HepG2 (cell line): ENCODE results near the gene GMEB2. TPM values are rescaled to one million over a fixed set of nuclear protein-coding genes. Genes with fewer than 3 reads are reported as not detected.
A peak's percentile ranks its signal among the peaks of the same experiment; 100 is the strongest.

ENCODE experiments used
- ATRX ChIP-seq: sonication (generic); formaldehyde crosslinking; IDR thresholded peaks from 2 replicates; pipeline ENCODE4 v1.4.0; 2020; ENCODE audit warnings: missing genetic modification reagents, borderline replicate concordance
- EED ChIP-seq: sonication (generic); formaldehyde crosslinking; IDR thresholded peaks from 2 replicates; pipeline ENCODE4 v1.5.0; 2020; ENCODE audit warnings: mild to moderate bottlenecking, missing genetic modification reagents
- EHMT2 ChIP-seq: fragments of 200-600 bp; sonication (generic); IDR thresholded peaks from 2 replicates; pipeline ENCODE4 v1.7.0; 2017; ENCODE audit warnings: antibody characterized with exemption, low read depth, low read length, borderline replicate concordance
- ELF1 ChIP-seq: sonication (generic); formaldehyde crosslinking; IDR thresholded peaks from 2 replicates; pipeline ENCODE4 v1.4.0; 2020; ENCODE audit warnings: missing genetic modification reagents
- EP300 ChIP-seq, 3 experiments: sonication (generic) in 1 of 3; formaldehyde crosslinking in 1 of 3; IDR thresholded peaks; 2 replicates each; pipeline versions ENCODE4 v1.5.1 to v1.6.1; 2011 to 2020; ENCODE audit warnings: low read depth in 2 of 3, low read length in 2 of 3, borderline replicate concordance in 1 of 3, improper control_type of control experiment in 1 of 3, mild to moderate bottlenecking in 1 of 3, missing genetic modification reagents in 1 of 3, moderate library complexity in 1 of 3
- IKZF1 ChIP-seq: fragments of 450-650 bp; IDR thresholded peaks from 2 replicates; pipeline ENCODE4 v1.7.1; 2016
- MBD4 ChIP-seq: IDR thresholded peaks from 2 replicates; pipeline ENCODE4 v1.6.1; 2012; ENCODE audit warnings: low read length, inconsistent platforms, borderline replicate concordance
- MIER3 ChIP-seq: IDR thresholded peaks from 2 replicates; pipeline ENCODE4 v1.6.1; 2016; ENCODE audit warnings: missing compliant biosample characterization, borderline replicate concordance
- NFIB ChIP-seq: sonication (generic); formaldehyde crosslinking; IDR thresholded peaks from 2 replicates; pipeline ENCODE4 v1.9.0; 2021; ENCODE audit warnings: missing genetic modification reagents, mild to moderate bottlenecking, borderline replicate concordance
- NRL ChIP-seq: sonication (generic); formaldehyde crosslinking; IDR thresholded peaks from 2 replicates; pipeline ENCODE4 v1.5.0; 2020; ENCODE audit warnings: missing genetic modification reagents, mild to moderate bottlenecking, moderate library complexity, borderline replicate concordance
- PCBP2 ChIP-seq: fragments of 200-400 bp; formaldehyde crosslinking; optimal IDR thresholded peaks from 2 replicates; pipeline ENCODE3; 2018; ENCODE audit warnings: low read length, low read depth; ENCODE audit not compliant: poor library complexity, severe bottlenecking
- PTBP1 ChIP-seq: fragments of 200-400 bp; formaldehyde crosslinking; IDR thresholded peaks from 2 replicates; pipeline ENCODE4 v1.6.1; 2018; ENCODE audit warnings: low read length, low read depth; ENCODE audit not compliant: poor library complexity, severe bottlenecking
- SAP130 ChIP-seq: IDR thresholded peaks from 2 replicates; pipeline ENCODE4 v1.6.1; 2016; ENCODE audit warnings: low read depth
- SP1 ChIP-seq, 2 experiments: fragments of 450-650 bp in 1 of 2; sonication (generic) in 1 of 2; formaldehyde crosslinking in 1 of 2; IDR thresholded peaks; 2 replicates each; pipeline versions ENCODE4 v1.4.0 to v1.6.1; 2016 to 2020; ENCODE audit warnings: missing genetic modification reagents in 1 of 2
- SRF ChIP-seq: IDR thresholded peaks from 2 replicates; pipeline ENCODE4 v1.6.1; 2011; ENCODE audit warnings: mild to moderate bottlenecking, low read depth, low read length, moderate library complexity
- XRCC5 ChIP-seq: fragments of 200-400 bp; formaldehyde crosslinking; optimal IDR thresholded peaks from 2 replicates; pipeline ENCODE3; 2017; ENCODE audit warnings: mild to moderate bottlenecking, low read length
- ZBTB43 ChIP-seq: sonication (generic); formaldehyde crosslinking; conservative IDR thresholded peaks from 2 replicates; pipeline ENCODE4 v1.4.0; 2020; ENCODE audit warnings: missing genetic modification reagents
- ZNF180 ChIP-seq: sonication (generic); formaldehyde crosslinking; IDR thresholded peaks from 2 replicates; pipeline ENCODE4 v1.4.0; 2020; ENCODE audit warnings: low read depth, missing genetic modification reagents, borderline replicate concordance
- ZNF263 ChIP-seq: sonication (generic); formaldehyde crosslinking; IDR thresholded peaks from 2 replicates; pipeline ENCODE4 v1.4.0; 2020; ENCODE audit warnings: missing genetic modification reagents
- ZNF34 ChIP-seq: sonication (generic); formaldehyde crosslinking; IDR thresholded peaks from 2 replicates; pipeline ENCODE4 v1.4.0; 2020; ENCODE audit warnings: mild to moderate bottlenecking, missing genetic modification reagents, borderline replicate concordance
- ZNF460 ChIP-seq: sonication (generic); formaldehyde crosslinking; IDR thresholded peaks from 2 replicates; pipeline ENCODE4 v1.5.1; 2020; ENCODE audit warnings: missing genetic modification reagents, mild to moderate bottlenecking, borderline replicate concordance
- ZNF569 ChIP-seq: sonication (generic); formaldehyde crosslinking; IDR thresholded peaks from 2 replicates; pipeline ENCODE4 v1.5.0; 2020; ENCODE audit warnings: mild to moderate bottlenecking, missing genetic modification reagents, moderate library complexity, borderline replicate concordance
- ZNF788 ChIP-seq: sonication (generic); formaldehyde crosslinking; IDR thresholded peaks from 2 replicates; pipeline ENCODE4 v1.5.0; 2020; ENCODE audit warnings: mild to moderate bottlenecking, missing genetic modification reagents, borderline replicate concordance
- ZUFSP ChIP-seq: sonication (generic); formaldehyde crosslinking; IDR thresholded peaks from 2 replicates; pipeline ENCODE4 v1.9.0; 2021; ENCODE audit warnings: missing genetic modification reagents, mild to moderate bottlenecking, borderline replicate concordance
- polyA plus RNA-seq, 8 experiments: library from polyadenylated mRNA; depleted of rRNA in 3 of 8; stranded (reverse) in 7 of 8; unstranded in 1 of 8; fragments of >200 nt; fragmentation: Illumina TruSeq in 4 of 8; extraction: Trizol in 4 of 8; gene quantifications; 2 replicates each; pipeline versions ENCODE4 v1.2.1 to v1.2.3, GENCODE V29; 2011 to 2016; ENCODE audit warnings: low read depth in 4 of 8, missing spikeins in 1 of 8, mixed read lengths in 1 of 8; ENCODE audit not compliant: insufficient read depth in 1 of 8
- total RNA-seq, 5 experiments: library from RNA; depleted of rRNA; stranded (reverse); fragments of >200 nt; fragmentation: Illumina TruSeq; extraction: Trizol; gene quantifications; 2 replicates each; pipeline ENCODE4 v1.2.3, GENCODE V29; 2016; ENCODE audit warnings: low read depth in 1 of 5

GMEB2 gene
- total and polyA plus RNA-seq, 2 of the 13 experiments (the other 11 are each of a cell fraction or from before 2014, with no cell fraction given) = 10.6 to 12.4 TPM

GRCh38 chr20:63628246-63628975 is 1.5 kb upstream of the GMEB2 start (continued):
- TF ChIP-seq NRL (peak; percentile 28; the same call in 1 of the 2 replicates), EP300 (IDR thresholded peaks at IDR 0.05; ENCODE audit: low read depth in 2 of 2, low read length in 2 of 2) (peak in 1 of 2 experiments; percentile 60), EP300 (CRISPR knock-in tag; IDR thresholded peaks at IDR 0.05; ENCODE audit: borderline replicate concordance) (peak; percentile 77), EHMT2 (peak; percentile 93; the same call in 1 of the 2 replicates), SAP130 (CRISPR knock-in tag) (peak; percentile 99), EED (peak; percentile 35; the same call in 1 of the 2 replicates), ZNF460 (CRISPR knock-in tag) (no peak; the same call in 1 of the 2 replicates), ZUFSP (CRISPR knock-in tag) (no peak), PCBP2 (no peak), ZBTB43 (CRISPR knock-in tag) (peak; percentile 96), ZNF263 (peak; percentile 93), ELF1 (CRISPR knock-in tag) (peak; percentile 86), MBD4 (no peak; the same call in 1 of the 2 replicates), MIER3 (CRISPR knock-in tag) (0 out of 2 replicates have a peak, but pooled peaks have one; percentile 80), ZNF34 (CRISPR knock-in tag) (no peak), ZNF788 (CRISPR knock-in tag) (peak; percentile 99), ZNF180 (CRISPR knock-in tag) (no peak), SRF (peak; percentile 87), XRCC5 (peak; percentile 100), SP1 (IDR thresholded peaks at IDR 0.05) (no peak), SP1 (CRISPR knock-in tag; IDR thresholded peaks at IDR 0.05) (peak; percentile 97), PTBP1 (peak; percentile 86), ZNF569 (CRISPR knock-in tag) (no peak), NFIB (CRISPR knock-in tag) (no peak), ATRX (CRISPR knock-in tag) (peak; percentile 78; the same call in 1 of the 2 replicates), IKZF1 (no peak)
